Erythroblast (primary cell): ENCODE measurements around the gene RXYLT1.
"Not testable (repeated sequence)": the region's sequence is repeated elsewhere in the genome, so short reads cannot be mapped to it uniquely, and the experiment has no call there.

Experiments
- DNase-seq, 2 experiments: peaks; one replicate each; lab custom pipeline; 2025; lab: John Stamatoyannopoulos, UW
- GATA1 ChIP-seq: IDR thresholded peaks from 2 replicates; pipeline ENCODE4 v1.6.1; 2011; ENCODE audit warnings: low read depth, mild to moderate bottlenecking, control low read depth, low read length, moderate library complexity
- POLR2A ChIP-seq: IDR thresholded peaks from 2 replicates; pipeline ENCODE4 v1.6.1; 2011; ENCODE audit warnings: mild to moderate bottlenecking, low read length

RXYLT1 gene

GRCh38 chr12:63779498-63780481 lies at the start of gene RXYLT1:
RXYLT1 (plus strand) TSS chr12:63779909; CDS start chr12:63779961, 52 bp downstream.
- peak; percentile 88 to 92 for DNase-seq
- no peak for TF ChIP-seq GATA1
- TF ChIP-seq POLR2A, result peak; percentile 78

DNA sequence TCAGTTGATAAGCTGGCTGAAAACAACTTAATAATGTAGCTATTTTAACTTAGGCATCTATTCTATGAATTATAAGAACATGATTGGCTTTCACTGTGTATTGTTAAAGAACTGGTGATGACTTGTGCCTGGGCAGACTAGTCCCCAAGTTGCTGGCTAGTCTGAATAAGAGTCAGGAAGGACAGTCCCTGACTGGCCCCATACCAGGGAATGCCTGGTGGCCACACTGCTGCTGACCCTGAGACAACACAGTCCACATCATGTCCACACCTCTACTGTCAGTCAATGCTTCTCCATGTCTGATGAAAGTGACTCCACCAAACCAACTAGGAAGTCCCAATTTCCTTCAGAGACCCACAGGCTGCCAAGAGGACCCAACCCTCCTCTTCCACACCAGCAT lies 46.9 kb upstream of the RXYLT1 start:
- DNase-seq, result not testable (repeated sequence)

DNA sequence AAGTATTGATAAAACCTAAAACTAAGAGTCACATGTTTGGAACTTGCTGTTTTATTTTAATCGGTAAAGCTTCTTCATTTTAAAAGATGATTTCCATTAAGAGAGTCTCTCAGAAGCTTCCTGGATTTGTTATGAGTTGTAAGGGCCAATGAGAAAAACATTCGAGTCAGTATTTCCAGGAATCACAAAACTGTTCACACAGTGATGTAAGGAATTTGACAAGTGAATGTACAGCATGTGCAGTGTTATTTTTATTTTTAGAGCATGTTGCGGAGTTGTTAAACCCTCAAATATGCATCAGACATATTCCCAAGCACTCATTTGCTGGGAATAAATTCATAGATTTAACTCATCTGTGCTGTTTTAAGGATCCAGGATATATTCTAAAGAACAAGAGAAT lies 46.1 kb upstream of the RXYLT1 start:
- not testable (repeated sequence) for DNase-seq

GRCh38 chr12:63740551-63740950 lies 39.2 kb upstream of the RXYLT1 start:
- DNase-seq, result not testable (repeated sequence)

- DNase-seq, result not testable (repeated sequence)
These were observed 38.3 kb upstream of the RXYLT1 start for GRCh38 chr12:63741431-63741830.

DNA sequence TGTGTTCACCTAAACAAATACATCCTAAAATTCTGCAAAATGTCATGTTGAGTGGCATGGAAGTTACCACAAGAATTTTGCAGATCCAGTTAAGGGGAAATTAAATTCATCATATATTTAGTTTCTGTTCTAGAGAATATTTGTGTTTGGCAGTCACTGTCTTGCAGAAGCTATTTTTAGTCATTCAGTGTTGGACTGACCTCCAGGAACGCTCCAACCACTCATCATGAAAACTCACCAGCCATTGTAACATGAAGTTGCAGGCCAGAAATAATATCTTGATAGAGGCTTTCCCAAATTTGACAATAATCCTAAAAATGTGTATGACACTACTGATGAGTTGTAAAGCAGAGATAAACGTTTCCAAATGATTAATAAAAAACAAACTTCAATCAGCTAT lies 35.6 kb upstream of the RXYLT1 start:
- not testable (repeated sequence) for DNase-seq

DNA sequence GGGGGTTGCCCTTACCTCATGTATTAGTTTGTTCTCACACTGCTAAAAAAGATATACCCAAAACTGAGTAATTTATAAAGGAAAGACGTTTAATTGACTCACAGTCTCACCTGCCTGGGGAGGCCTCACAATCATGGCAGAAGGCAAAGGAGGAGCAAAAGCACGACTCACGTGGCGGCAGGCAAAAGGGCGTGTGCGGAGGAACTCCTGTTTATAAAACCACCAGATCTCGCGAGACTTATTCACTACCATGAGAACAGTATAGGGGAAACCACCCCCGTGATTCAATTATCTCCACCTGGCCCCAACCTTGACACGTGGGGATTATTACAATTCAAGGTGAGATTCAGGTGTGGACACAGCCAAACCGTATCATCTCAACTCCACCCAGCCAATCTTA lies 33.2 kb upstream of the RXYLT1 start:
- not testable (repeated sequence) for DNase-seq

DNA sequence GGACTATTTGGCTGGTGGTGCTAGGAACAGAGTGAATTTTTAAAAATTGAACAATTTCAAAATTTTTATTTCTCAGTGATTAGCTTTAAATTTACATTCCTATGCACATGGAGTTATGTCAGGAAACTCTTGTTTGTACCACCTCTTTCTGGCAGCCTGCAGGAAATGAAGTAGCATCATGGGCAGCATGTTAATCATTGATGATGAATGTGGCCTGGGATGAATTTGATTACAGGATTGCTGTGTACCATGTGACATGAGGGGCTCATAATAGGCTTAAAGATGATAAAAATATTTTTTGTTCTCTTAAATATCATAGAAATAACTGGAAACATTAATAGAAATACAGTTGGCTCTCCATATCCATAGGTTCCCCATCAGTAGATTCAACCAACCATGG lies 32.6 kb upstream of the RXYLT1 start:
- not testable (repeated sequence) for DNase-seq

- TF ChIP-seq GATA1 (no peak), POLR2A (no peak)
- no peak for DNase-seq
These were observed 32.2 kb upstream of the RXYLT1 start for GRCh38 chr12:63747553-63747952.

GRCh38 chr12:63752283-63752682 lies 27.4 kb upstream of the RXYLT1 start:
- TF ChIP-seq POLR2A, result no peak
- TF ChIP-seq GATA1, result no peak
- no peak for DNase-seq

- TF ChIP-seq GATA1, result no peak
- no peak for TF ChIP-seq POLR2A
- DNase-seq, result no peak
These were observed 26.9 kb upstream of the RXYLT1 start for GRCh38 chr12:63752841-63753240.

- no peak for DNase-seq
- TF ChIP-seq POLR2A, result no peak
- no peak for TF ChIP-seq GATA1
These were observed 26.0 kb upstream of the RXYLT1 start for GRCh38 chr12:63753743-63754142.

DNA sequence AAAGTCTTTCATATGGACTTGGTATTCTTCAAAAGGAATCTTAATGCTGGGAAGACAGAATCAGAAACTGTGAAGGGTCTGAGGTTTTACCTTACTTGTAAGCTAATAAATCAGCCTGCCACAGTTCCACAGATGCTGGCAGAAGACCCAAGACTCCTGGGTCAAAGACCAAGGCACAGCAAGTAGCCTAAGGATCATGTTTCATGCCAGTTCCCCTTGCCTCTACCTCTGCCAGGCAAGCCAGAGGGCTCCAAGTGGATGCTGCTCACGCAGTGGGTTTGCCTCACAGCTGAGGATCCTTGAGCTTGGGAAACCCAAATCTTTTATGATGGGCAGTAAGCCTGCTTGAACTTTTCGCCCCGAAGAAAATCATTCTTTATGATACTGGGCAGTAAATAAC lies 15.2 kb upstream of the RXYLT1 start:
- no peak for TF ChIP-seq GATA1
- TF ChIP-seq POLR2A, result no peak
- no peak for DNase-seq

DNA sequence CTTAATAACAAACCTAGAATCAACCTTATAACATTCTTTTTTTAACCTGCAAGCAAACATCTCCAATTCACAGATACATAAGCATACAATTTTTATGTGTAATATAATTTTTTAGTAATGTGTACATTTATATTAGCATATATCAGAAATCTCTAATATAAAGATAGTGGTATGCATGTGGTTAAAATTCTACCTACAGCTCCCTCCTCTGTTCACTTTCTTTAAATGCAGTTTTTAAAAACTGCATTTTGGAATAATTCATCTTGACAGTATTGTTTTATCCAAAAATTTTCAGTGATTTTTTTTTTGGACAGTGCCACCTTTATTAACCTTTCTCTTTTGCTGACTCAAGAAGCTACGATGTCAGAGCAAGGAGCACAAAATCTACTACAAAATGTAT lies 13.2 kb upstream of the RXYLT1 start:
- TF ChIP-seq POLR2A, result no peak
- no peak for TF ChIP-seq GATA1
- DNase-seq, result no peak

GRCh38 chr12:63770375-63770774 lies 9.3 kb upstream of the RXYLT1 start:
- DNase-seq, result no peak
- TF ChIP-seq GATA1 (no peak), POLR2A (no peak)

DNA sequence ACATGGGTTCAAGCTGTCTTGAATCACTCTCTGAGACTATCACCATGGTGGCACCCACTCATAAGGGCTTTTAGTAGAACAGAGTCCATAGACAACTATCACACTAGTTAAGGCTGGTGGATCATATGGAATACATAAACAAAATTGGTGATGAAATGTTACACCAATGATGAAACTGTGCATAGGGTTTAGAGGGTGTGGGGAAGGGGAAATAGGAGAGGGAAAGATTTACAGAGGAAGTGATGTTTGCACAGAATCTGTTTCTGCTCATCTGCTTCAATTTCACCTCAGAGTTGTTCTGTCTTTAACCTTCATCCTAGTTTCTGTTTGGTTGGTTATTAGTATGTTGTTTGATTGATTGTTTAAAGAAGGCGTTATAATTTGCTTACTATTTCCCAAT lies 2.4 kb upstream of the RXYLT1 start:
- DNase-seq, result no peak
- TF ChIP-seq POLR2A (no peak), GATA1 (no peak)
